Aorta (tissue), 5 donors: Measurements from ENCODE around the gene RARB. TPM values are rescaled to one million over a fixed set of nuclear protein-coding genes. Genes with fewer than 3 reads are reported as not detected.

Experiments used
- ATAC-seq: fragments of 200-7000 bp; cut with Tn5 transposase; one replicate; pipeline ENCODE4 v1.9.1; 2022; ENCODE audit warnings: moderate library complexity; ENCODE audit not compliant: low FRiP score
- DNase-seq, 2 donors: peaks; one replicate each; pipeline ENCODE4 v3.0.0-alpha.2; 2020
- H3K27ac ChIP-seq, 2 donors: one replicate each; pipeline ENCODE4 v1.5.1; 2013; ENCODE audit warnings: low read length in 2 of 2, mild to moderate bottlenecking in 2 of 2, moderate library complexity in 2 of 2, control low read depth in 1 of 2, inconsistent platforms in 1 of 2, low read depth in 1 of 2
- H3K27me3 ChIP-seq, 2 donors: one replicate each; pipeline ENCODE4 v1.6.1; 2013; ENCODE audit warnings: control low read depth in 1 of 2, low read length in 1 of 2, mild to moderate bottlenecking in 1 of 2, moderate library complexity in 1 of 2; ENCODE audit not compliant: insufficient read depth in 2 of 2, control insufficient read depth in 1 of 2
- H3K36me3 ChIP-seq, 2 donors: one replicate each; pipeline ENCODE4 v1.6.1; 2013; ENCODE audit warnings: control low read depth in 1 of 2, low read length in 1 of 2, mild to moderate bottlenecking in 1 of 2; ENCODE audit not compliant: insufficient read depth in 2 of 2, control insufficient read depth in 1 of 2
- H3K4me1 ChIP-seq, 2 donors: one replicate each; pipeline ENCODE4 v1.6.1; 2013; ENCODE audit warnings: low read length in 2 of 2, control low read depth in 1 of 2, mild to moderate bottlenecking in 1 of 2, moderate library complexity in 1 of 2; ENCODE audit not compliant: insufficient read depth in 2 of 2, control insufficient read depth in 1 of 2
- H3K4me3 ChIP-seq, 2 donors: one replicate each; pipeline ENCODE4 v1.5.1; 2013; ENCODE audit warnings: low read length in 2 of 2, control low read depth in 1 of 2, mild to moderate bottlenecking in 1 of 2
- H3K9me3 ChIP-seq: one replicate; pipeline ENCODE4 v1.6.1; 2013; ENCODE audit warnings: mild to moderate bottlenecking, low read length; ENCODE audit not compliant: control insufficient read depth
- WGBS, 2 donors: extraction: QIAGEN DNeasy Blood & Tissue Kit; methylation state at CpG; one replicate each; pipeline ENCODE4 v1.1.7; 2013; 5-methylcytosine and 5-hydroxymethylcytosine counted together
- intact Hi-C, 2 donors: fragments of 100-400 bp; cut with DNase I; formaldehyde crosslinking; loops; one replicate each; pipeline versions ENCODE4 v1.14.2 to v1.15.0; 2022
- polyA plus RNA-seq, 2 donors: library from polyadenylated mRNA; stranded (reverse); fragments of 200-250 nt; gene quantifications; one replicate each; pipeline ENCODE4 v1.2.3, GENCODE V29; 2013
- total RNA-seq, 2 donors: library from RNA; stranded (reverse); fragmentation: NEBNext Ultra II Directional; extraction: Animal tissue kit (Norgen Biotek cat#: 25700); gene quantifications; one replicate each; pipeline ENCODE4 v1.2.1, GENCODE V29; 2021
- donor health status: healthy with polysubstance abuse.
- donor health status: Bipolar disorder and iron deficiency.
- donor health status: DM: no; HTN: no; CAD: no.
- donor health status: DM: no; HTN: no; CAD: no.
- donor health status: DM: yes; HTN: yes; CAD: no.

RARB gene
- total and polyA plus RNA-seq, 4 donors = 1.6 to 7.0 (median 4.4) TPM

- Histone ChIP-seq H3K4me1 (no peaks in the 10 kb centered on the region), H3K9me3 (no peaks in the 10 kb centered on the region), H3K27ac (no peak overlapping the region), H3K36me3 (no peaks in the 10 kb centered on the region), H3K27me3 (no peaks in the 10 kb centered on the region), H3K4me3 (no peak overlapping the region)
- ATAC-seq = no peak
- DNase-seq = no peak
- 93% methylated on average over 8 of the region's 8 CpGs for WGBS, 2 donors
- intact Hi-C loops = no loop called here
Observed at GRCh38 chr3:25520926-25521559, 93.0 kb downstream of the RARB start.

DNA sequence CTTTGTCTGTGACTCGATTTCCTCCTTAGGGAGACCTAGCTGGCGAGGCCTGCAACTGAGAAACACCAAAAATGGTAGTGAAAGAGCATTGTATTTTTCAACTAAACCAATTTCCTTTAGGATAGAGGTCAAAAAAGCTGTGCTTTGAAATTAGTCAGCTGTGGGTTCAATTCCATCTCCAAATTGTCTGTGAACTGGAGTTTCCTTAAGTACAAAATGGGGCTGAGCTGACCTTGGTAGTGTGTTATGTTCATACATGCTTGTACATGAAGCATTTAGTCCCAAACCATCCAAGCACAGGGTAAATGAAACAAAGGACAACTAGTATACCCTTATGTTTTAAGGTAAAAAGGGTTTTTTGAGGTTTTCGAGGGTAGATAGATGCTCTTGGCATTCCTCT is 99.3 kb downstream of the RARB start:
- DNase-seq (no peak), ATAC-seq (no peak)
- no peaks in the 10 kb centered on the region for H3K27me3 ChIP-seq
- intact Hi-C loops = no loop called here
- H3K27ac ChIP-seq = no peak overlapping the region
- WGBS, 2 donors = 70 to 81% methylated on average over 3 of the region's 3 CpGs
- no peak overlapping the region for H3K4me3 ChIP-seq
- H3K9me3 ChIP-seq = peaks cover 3% of the 10 kb centered on the region
- no peaks in the 10 kb centered on the region for H3K4me1 ChIP-seq
- H3K36me3 ChIP-seq = no peaks in the 10 kb centered on the region

DNA sequence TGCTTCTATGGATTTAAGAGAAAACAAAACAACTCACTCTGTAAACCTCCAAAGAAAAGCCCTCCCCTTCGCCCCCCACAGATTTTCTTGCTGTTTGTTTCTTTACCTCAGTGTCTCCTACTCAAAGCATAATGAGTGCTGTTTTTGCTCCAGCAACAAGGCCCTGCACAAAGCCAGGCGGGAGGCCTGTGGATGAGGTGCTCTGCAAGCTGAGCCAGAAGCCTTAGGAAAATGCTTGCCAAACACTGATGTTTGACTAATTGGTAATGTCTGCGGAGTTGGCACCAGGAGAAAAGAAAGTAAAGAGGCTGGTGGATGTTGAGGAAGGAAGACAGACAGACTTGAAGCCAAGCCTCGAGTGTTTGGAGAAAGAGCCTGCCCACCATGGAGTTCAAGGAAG is 99.7 kb downstream of the RARB start:
- intact Hi-C loops = no loop called here
- Histone ChIP-seq H3K4me1 (no peaks in the 10 kb centered on the region), H3K27ac (no peak overlapping the region), H3K27me3 (no peaks in the 10 kb centered on the region), H3K36me3 (no peaks in the 10 kb centered on the region), H3K9me3 (peaks cover 3% of the 10 kb centered on the region), H3K4me3 (no peak overlapping the region)
- WGBS, 2 donors = 10 to 21% methylated on average over 4 of the region's 4 CpGs
- ATAC-seq = no peak
- DNase-seq = no peak

DNA sequence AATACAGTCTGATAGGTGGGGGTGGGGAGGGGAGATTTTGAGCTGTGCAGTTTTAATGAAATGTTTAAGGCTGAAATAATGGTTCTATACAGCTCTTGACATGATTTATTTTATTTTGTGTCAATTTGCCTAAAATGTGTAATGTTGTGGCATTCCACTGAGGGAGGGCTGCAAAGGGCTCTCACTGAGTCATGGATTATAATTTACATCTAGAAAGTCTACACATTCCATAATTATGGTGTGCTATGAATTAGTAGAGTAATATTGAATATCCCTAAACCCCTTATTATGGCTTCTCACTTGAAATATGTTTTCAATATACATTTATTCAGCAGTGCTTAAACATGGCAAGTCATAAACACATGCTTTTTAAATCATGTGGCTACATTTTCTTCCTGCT is 103.9 kb downstream of the RARB start:
- ATAC-seq (no peak), DNase-seq (no peak)
- no peak overlapping the region for H3K27ac ChIP-seq
- H3K4me1 ChIP-seq = no peaks in the 10 kb centered on the region
- intact Hi-C loops = no loop called here
- no peaks in the 10 kb centered on the region for H3K36me3 ChIP-seq
- H3K27me3 ChIP-seq = no peaks in the 10 kb centered on the region
- H3K9me3 ChIP-seq = peaks cover 3% of the 10 kb centered on the region
- no peak overlapping the region for H3K4me3 ChIP-seq

- no peak for DNase-seq
- ATAC-seq = no peak
- H3K4me3 ChIP-seq = no peak overlapping the region
- intact Hi-C loops = no loop called here
- H3K27ac ChIP-seq = no peak overlapping the region
- WGBS, 2 donors = 92 to 95% methylated on average over 3 of the region's 3 CpGs
- peaks cover 3% of the 10 kb centered on the region for H3K9me3 ChIP-seq
- no peaks in the 10 kb centered on the region for H3K36me3 ChIP-seq
- no peaks in the 10 kb centered on the region for H3K4me1 ChIP-seq
- H3K27me3 ChIP-seq = no peaks in the 10 kb centered on the region
Observed at GRCh38 chr3:25532431-25533162, 104.5 kb downstream of the RARB start.

DNA sequence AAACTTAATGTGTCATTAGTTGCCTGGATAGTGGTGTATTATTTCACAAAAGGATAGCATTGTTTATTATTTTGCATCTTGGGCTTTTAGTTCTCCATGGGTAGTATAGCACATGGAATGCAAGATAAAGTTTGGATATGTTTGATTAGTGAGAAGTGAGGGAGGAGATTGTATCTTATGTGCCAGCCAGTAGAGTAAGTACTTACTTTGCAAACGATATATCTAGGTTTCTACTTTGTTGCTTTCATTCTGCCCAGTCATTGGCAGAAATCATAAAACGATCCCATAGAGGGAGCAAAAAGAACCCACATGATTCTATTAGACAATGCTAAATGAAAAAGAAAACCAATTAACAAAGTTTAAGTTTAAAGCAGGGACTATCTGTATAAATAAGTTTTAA is 105.3 kb downstream of the RARB start:
- ATAC-seq (no peak), DNase-seq (no peak)
- WGBS, 2 donors = 49 to 63% methylated on average over 2 of the region's 2 CpGs
- Histone ChIP-seq H3K4me1 (no peaks in the 10 kb centered on the region), H3K9me3 (peaks cover 3% of the 10 kb centered on the region), H3K27ac (no peak overlapping the region), H3K36me3 (no peaks in the 10 kb centered on the region), H3K4me3 (no peak overlapping the region), H3K27me3 (no peaks in the 10 kb centered on the region)
- intact Hi-C loops = no loop called here

- no peaks in the 10 kb centered on the region for H3K4me1 ChIP-seq
- H3K4me3 ChIP-seq = no peak overlapping the region
- no peaks in the 10 kb centered on the region for H3K27me3 ChIP-seq
- ATAC-seq (no peak), DNase-seq (no peak)
- H3K9me3 ChIP-seq = peaks cover 3% of the 10 kb centered on the region
- intact Hi-C loops = no loop called here
- H3K27ac ChIP-seq = no peak overlapping the region
- WGBS, 2 donors = 93 to 96% methylated on average over 1 of the region's 1 CpG
- no peaks in the 10 kb centered on the region for H3K36me3 ChIP-seq
Observed at GRCh38 chr3:25534007-25534406, 105.9 kb downstream of the RARB start.

- no peaks in the 10 kb centered on the region for H3K4me1 ChIP-seq
- intact Hi-C loops = no loop called here
- ATAC-seq (no peak), DNase-seq (no peak)
- H3K4me3 ChIP-seq = no peak overlapping the region
- WGBS, 2 donors = 90 to 92% methylated on average over 7 of the region's 7 CpGs
- H3K9me3 ChIP-seq = no peaks in the 10 kb centered on the region
- no peaks in the 10 kb centered on the region for H3K36me3 ChIP-seq
- no peak overlapping the region for H3K27ac ChIP-seq
- no peaks in the 10 kb centered on the region for H3K27me3 ChIP-seq
Observed at GRCh38 chr3:25536521-25537391, 108.7 kb downstream of the RARB start.
